ENCODE data around the gene SLC6A7.
"Not testable (repeated sequence)": the region's sequence is repeated elsewhere in the genome, so short reads cannot be mapped to it uniquely, and the experiment has no call there.

- not testable (repeated sequence) for TF ChIP-seq POLR2A (IDR thresholded peaks at IDR 0.05; ENCODE audit: low read depth, low read length); PAX5 (IDR thresholded peaks at IDR 0.05; ENCODE audit: insufficient read depth, low read length, severe bottlenecking); POLR2AphosphoS5 (IDR thresholded peaks at IDR 0.05; ENCODE audit: low read depth, low read length); TAF1 (IDR thresholded peaks at IDR 0.05; ENCODE audit: low read depth, low read length); SPI1 (IDR thresholded peaks at IDR 0.05; ENCODE audit: low read depth, low read length)
Observed at GRCh38 chr5:150248493-150248892, 58.6 kb downstream of the SLC6A7 start.
